Glomerular endothelial cell (primary cell): ENCODE measurements around the gene UBE2L5. TPM values are rescaled to one million over a fixed set of nuclear protein-coding genes. Genes with fewer than 3 reads are reported as not detected.

Experiments
- DNase-seq: peaks from one replicate; pipeline ENCODE4 v3.0.0-alpha.2; 2011; ENCODE audit warnings: low read depth, low spot score; ENCODE audit errors: extremely low read depth
- total RNA-seq: library from RNA; depleted of rRNA; stranded (reverse); fragments of >200 nt; gene quantifications from 2 replicates; pipeline ENCODE4 v1.2.3, GENCODE V29; 2015

The UBE2L5 gene
- 0.18 TPM in 1 of 2 replicates, not detected in the other for total RNA-seq

GRCh38 chr13:30422054-30422839, at the start of gene UBE2L5:
Gene UBE2L5 (plus strand): TSS chr13:30422493. CDS start chr13:30427991, 5,498 bp downstream.
- DNase-seq = no peak

- DNase-seq = no peak
Observed at GRCh38 chr13:30373727-30374126, 48.6 kb upstream of the UBE2L5 start.

- DNase-seq = no peak
Observed at GRCh38 chr13:30375265-30375835, 46.9 kb upstream of the UBE2L5 start.

GRCh38 chr13:30376426-30377311, 45.6 kb upstream of the UBE2L5 start:
- DNase-seq = no peak

- no peak for DNase-seq
Observed at GRCh38 chr13:30377312-30377685, 45.0 kb upstream of the UBE2L5 start.

GRCh38 chr13:30378191-30378590, 44.1 kb upstream of the UBE2L5 start:
- DNase-seq = no peak

GRCh38 chr13:30381049-30381448, 41.2 kb upstream of the UBE2L5 start:
- no peak for DNase-seq

GRCh38 chr13:30382836-30383525, 39.3 kb upstream of the UBE2L5 start:
- no peak for DNase-seq

GRCh38 chr13:30388406-30389283, 33.6 kb upstream of the UBE2L5 start:
- DNase-seq = no peak

GRCh38 chr13:30391956-30392680, 30.2 kb upstream of the UBE2L5 start:
- no peak for DNase-seq

- DNase-seq = no peak
Observed at GRCh38 chr13:30392681-30393045, 29.6 kb upstream of the UBE2L5 start.

GRCh38 chr13:30394751-30395191, 27.5 kb upstream of the UBE2L5 start:
- no peak for DNase-seq

- DNase-seq = peak; percentile 47
Observed at GRCh38 chr13:30395192-30396158, 26.8 kb upstream of the UBE2L5 start.

GRCh38 chr13:30396434-30397075, 25.7 kb upstream of the UBE2L5 start:
- no peak for DNase-seq

GRCh38 chr13:30398601-30399072, 23.7 kb upstream of the UBE2L5 start:
- DNase-seq = no peak

- no peak for DNase-seq
Observed at GRCh38 chr13:30400376-30400775, 21.9 kb upstream of the UBE2L5 start.

GRCh38 chr13:30401347-30401746, 20.9 kb upstream of the UBE2L5 start:
- no peak for DNase-seq
